Astrocyte of the spinal cord (primary cell): Measurements from ENCODE around the gene MCM8.
A peak's percentile ranks its signal among the peaks of the same experiment; 100 is the strongest.

Source experiments
- DNase-seq: peaks from one replicate; pipeline ENCODE4 v3.0.0; 2011; ENCODE audit warnings: low read depth, low spot score
- H3K4me3 ChIP-seq: 2 replicates; pipeline ENCODE4 v1.5.1; 2011; ENCODE audit warnings: low read depth, mild to moderate bottlenecking, low read length, moderate library complexity
- CTCF ChIP-seq: IDR thresholded peaks from 2 replicates; pipeline ENCODE4 v1.5.1; 2012; ENCODE audit warnings: low read depth, mild to moderate bottlenecking, low read length, inconsistent platforms
- in situ Hi-C: cut with HindIII; loops from 2 replicates; pipeline ENCODE4 v1.10.0; 2017; ENCODE audit warnings: low sequenced_read_pairs

The MCM8 gene

GRCh38 chr20:5928836-5929715, 21.4 kb upstream of the MCM8 start:
- no peak for DNase-seq
- in situ Hi-C loops = no loop called here
- no peak for TF ChIP-seq CTCF
- H3K4me3 ChIP-seq = no peak overlapping the region

- H3K4me3 ChIP-seq = no peak overlapping the region
- no peak for DNase-seq
- in situ Hi-C loops = no loop called here
- no peak for TF ChIP-seq CTCF
Observed at GRCh38 chr20:5931411-5931810, 19.0 kb upstream of the MCM8 start.

GRCh38 chr20:5932796-5933195, 17.7 kb upstream of the MCM8 start:
- in situ Hi-C loops = no loop called here
- no peak for TF ChIP-seq CTCF
- H3K4me3 ChIP-seq = no peak overlapping the region

GRCh38 chr20:5933802-5934436, 16.5 kb upstream of the MCM8 start:
- no peak for DNase-seq
- in situ Hi-C loops = no loop called here
- peak; percentile 23 for TF ChIP-seq CTCF
- H3K4me3 ChIP-seq = no peak overlapping the region

More at GRCh38 chr20:5932796-5933195, 17.7 kb upstream of the MCM8 start:
- no peak for DNase-seq

- H3K4me3 ChIP-seq = no peak overlapping the region
- TF ChIP-seq CTCF = no peak
- no peak for DNase-seq
- in situ Hi-C loops = no loop called here
Observed at GRCh38 chr20:5935384-5935783, 15.1 kb upstream of the MCM8 start.

GRCh38 chr20:5936238-5936637, 14.2 kb upstream of the MCM8 start:
- no peak for DNase-seq
- in situ Hi-C loops = no loop called here
- H3K4me3 ChIP-seq = no peak overlapping the region

More at GRCh38 chr20:5936238-5936637, 14.2 kb upstream of the MCM8 start:
- TF ChIP-seq CTCF = no peak
